HG02970 (cell line): ENCODE results near the gene ARL5B.

Source experiments
- ATAC-seq: cut with Tn5 transposase; IDR thresholded peaks from one replicate; pipeline ENCODE4 v1.9.1; 2021; ENCODE audit warnings: mild to moderate bottlenecking, moderate library complexity, moderate number of reproducible peaks; ENCODE audit not compliant: unreplicated experiment, low FRiP score

ARL5B gene

GRCh38 chr10:18699849-18700840, 40.9 kb downstream of the ARL5B start:
- no peak for ATAC-seq

- ATAC-seq = no peak
These were observed 44.3 kb downstream of the ARL5B start for GRCh38 chr10:18703521-18703920.

- no peak for ATAC-seq
These were observed 51.0 kb downstream of the ARL5B start for GRCh38 chr10:18710201-18710653.

GRCh38 chr10:18713077-18713476, 53.8 kb downstream of the ARL5B start:
- ATAC-seq = no peak

- ATAC-seq = no peak
These were observed 59.8 kb downstream of the ARL5B start for GRCh38 chr10:18718991-18719390.

- ATAC-seq = no peak
These were observed 60.6 kb downstream of the ARL5B start for GRCh38 chr10:18719811-18720210.

GRCh38 chr10:18721067-18721466, 61.8 kb downstream of the ARL5B start:
- no peak for ATAC-seq

GRCh38 chr10:18723801-18724200, 64.6 kb downstream of the ARL5B start:
- no peak for ATAC-seq
